Upper lobe of left lung (tissue), 4 donors: ENCODE data around the gene PTCD3.

Experiments
- CTCF ChIP-seq, 6 experiments: fragments of 450-650 bp in 4 of 6; fragments of 200-600 bp in 2 of 6; sonication (generic) in 2 of 6; IDR thresholded peaks; one replicate each; pipeline ENCODE4 v1.5.1; 2016 to 2019; ENCODE audit warnings: antibody characterized with exemption in 6 of 6
- EP300 ChIP-seq, 4 donors: sonication (generic); formaldehyde crosslinking; IDR thresholded peaks; one replicate each; pipeline ENCODE4 v1.5.1; 2017; ENCODE audit warnings: antibody characterized with exemption in 4 of 4, control low read depth in 2 of 4
- POLR2A ChIP-seq, 4 donors: fragments of 450-650 bp; IDR thresholded peaks; one replicate each; pipeline ENCODE4 v1.5.1; 2016 to 2017; ENCODE audit warnings: antibody characterized with exemption in 4 of 4, mild to moderate bottlenecking in 2 of 4
- POLR2AphosphoS5 ChIP-seq, 2 donors: sonication (generic); formaldehyde crosslinking; IDR thresholded peaks; one replicate each; pipeline ENCODE4 v1.5.1; 2017; ENCODE audit warnings: antibody characterized with exemption in 2 of 2

DNA sequence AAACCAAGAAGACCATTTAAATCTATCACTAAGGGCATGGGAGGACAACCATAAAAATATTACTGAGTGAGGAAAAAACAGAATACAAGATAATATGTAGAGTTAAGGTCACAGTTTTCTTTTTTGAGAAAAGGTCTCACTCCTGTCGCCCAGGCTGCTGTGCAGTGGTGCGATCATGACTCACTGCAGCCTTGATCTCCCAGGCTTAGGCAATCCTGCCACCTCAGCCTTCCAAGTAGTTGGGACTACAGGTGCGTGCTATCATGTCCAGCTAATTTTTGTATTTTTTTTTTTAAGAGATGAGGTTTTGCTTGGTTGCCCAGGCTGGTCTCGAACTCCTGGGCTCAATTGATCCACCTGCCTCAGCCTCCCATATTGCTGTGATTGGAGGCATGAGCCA, 24.3 kb upstream of the PTCD3 start:
- no peak for TF ChIP-seq CTCF (IDR thresholded peaks at IDR 0.05)
- no peak for TF ChIP-seq POLR2A (IDR thresholded peaks at IDR 0.05)
- no peak for TF ChIP-seq EP300 (IDR thresholded peaks at IDR 0.05)
- no peak for TF ChIP-seq POLR2AphosphoS5 (IDR thresholded peaks at IDR 0.05)
